Measurements from ENCODE around the gene ZNF101. TPM values are rescaled to one million over a fixed set of nuclear protein-coding genes. Genes with fewer than 3 reads are reported as not detected.
A peak's percentile ranks its signal among the peaks of the same experiment; 100 is the strongest.

Gene ZNF101
- total RNA-seq, 1 experiment from 2014 or later = 15.6 TPM

- ATAC-seq (no peak), DNase-seq (ENCODE audit: low read depth, low spot score) (no peak)
- H3K36me3 ChIP-seq (ENCODE audit: control insufficient read depth, insufficient read depth, low read length) = no peaks in the 10 kb centered on the region
- intact Hi-C loops (cut with micrococcal nuclease; ENCODE audit: unreplicated experiment) (no loop called here), in situ Hi-C loops (cut with HindIII; ENCODE audit: low pct_unique_long_range_greater_than_20kb, low sequenced_read_pairs) (no loop called here)
- TF ChIP-seq POLR2AphosphoS5 (IDR thresholded peaks at IDR 0.05; ENCODE audit: low read depth, low read length) (no peak), TCF7L2 (IDR thresholded peaks at IDR 0.05; ENCODE audit: low read depth, low read length) (no peak), CTCF (IDR thresholded peaks at IDR 0.05) (no peak), SIN3A (IDR thresholded peaks at IDR 0.05; ENCODE audit: borderline replicate concordance, insufficient read depth, low read depth, low read length) (no peak), REST (IDR thresholded peaks at IDR 0.05; ENCODE audit: insufficient read depth in 1 of 2, low read depth in 2 of 2, low read length in 1 of 2) (no peak)
- no peaks in the 10 kb centered on the region for H3K9me3 ChIP-seq (ENCODE audit: control insufficient read depth, insufficient read depth, low read depth, low read length)
- ChIA-PET POLR2A (no interaction called here), CTCF (no interaction called here)
- no peak overlapping the region for H3K4me3 ChIP-seq (ENCODE audit: low read depth in 2 of 2, low read length in 2 of 2)
- no peaks in the 10 kb centered on the region for H3K27me3 ChIP-seq (ENCODE audit: control insufficient read depth, insufficient read depth, low read length)
- peaks cover 6% of the 10 kb centered on the region for H3K4me1 ChIP-seq (ENCODE audit: control insufficient read depth, insufficient read depth, low read length)
- H3K27ac ChIP-seq (ENCODE audit: low read length) = no peak overlapping the region
- no TSS peak for BruUV-seq (replicated peaks)
These were observed 44.5 kb upstream of the ZNF101 start for GRCh38 chr19:19624032-19624570.

- H3K27ac ChIP-seq (ENCODE audit: low read length) = peak overlapping the region; percentile 66; the same call in 1 of the 2 replicates
- DNase-seq (ENCODE audit: low read depth, low spot score) = no peak
- no peaks in the 10 kb centered on the region for H3K9me3 ChIP-seq (ENCODE audit: control insufficient read depth, insufficient read depth, low read depth, low read length)
- H3K36me3 ChIP-seq (ENCODE audit: control insufficient read depth, insufficient read depth, low read length) = no peaks in the 10 kb centered on the region
- TF ChIP-seq POLR2AphosphoS5 (IDR thresholded peaks at IDR 0.05; ENCODE audit: low read depth, low read length) (no peak), SIN3A (IDR thresholded peaks at IDR 0.05; ENCODE audit: borderline replicate concordance, insufficient read depth, low read depth, low read length) (no peak), CTCF (IDR thresholded peaks at IDR 0.05) (no peak), REST (IDR thresholded peaks at IDR 0.05; ENCODE audit: insufficient read depth in 1 of 2, low read depth in 2 of 2, low read length in 1 of 2) (no peak), TCF7L2 (IDR thresholded peaks at IDR 0.05; ENCODE audit: low read depth, low read length) (no peak)
- in situ Hi-C loops (cut with HindIII; ENCODE audit: low pct_unique_long_range_greater_than_20kb, low sequenced_read_pairs) = no loop called here
- POLR2A ChIA-PET = no interaction called here
- peak overlapping the region; percentile 52 to 62 for H3K4me3 ChIP-seq (ENCODE audit: low read depth in 2 of 2, low read length in 2 of 2)
- H3K4me1 ChIP-seq (ENCODE audit: control insufficient read depth, insufficient read depth, low read length) = peaks cover 3% of the 10 kb centered on the region; the same call in 1 of the 2 replicates
- CTCF ChIA-PET = no interaction called here
- no peaks in the 10 kb centered on the region for H3K27me3 ChIP-seq (ENCODE audit: control insufficient read depth, insufficient read depth, low read length)
- intact Hi-C loops (cut with micrococcal nuclease; ENCODE audit: unreplicated experiment) = no loop called here
- no peak for ATAC-seq
- BruUV-seq (replicated peaks) = no TSS peak
These were observed 41.8 kb upstream of the ZNF101 start for GRCh38 chr19:19626516-19627472.
